Frontal cortex (tissue), 4 donors: ENCODE results near the gene CTIF. TPM values are rescaled to one million over a fixed set of nuclear protein-coding genes. Genes with fewer than 3 reads are reported as not detected.
"Not testable (repeated sequence)": the region's sequence is repeated elsewhere in the genome, so short reads cannot be mapped to it uniquely, and the experiment has no call there.

Experiments
- DNase-seq, 2 donors: peaks; one replicate each; pipeline ENCODE4 v3.0.0; 2012; ENCODE audit warnings: low spot score in 2 of 2
- FAIRE-seq: peaks from 2 replicates; lab custom pipeline; 2012; peaks lifted over from hg19 to GRCh38; lab: Jason Lieb, UNC
- total RNA-seq: library from RNA; depleted of rRNA; stranded (reverse); fragments of >200 nt; gene quantifications from one replicate; pipeline ENCODE4 v1.2.3, GENCODE V29; 2014
- donor health status: control.
- donor health status: control.
- donor health status: control.

CTIF gene
- total RNA-seq, 1 donor from 2014 or later: 42.0 TPM

- FAIRE-seq: no peak
- DNase-seq: no peak
These were observed 176.0 kb downstream of the CTIF start for GRCh38 chr18:48714873-48715272.

GRCh38 chr18:48715711-48716361 lies 177.0 kb downstream of the CTIF start:
- DNase-seq (no peak), FAIRE-seq (no peak)

GRCh38 chr18:48717227-48717626 lies 178.4 kb downstream of the CTIF start:
- DNase-seq, FAIRE-seq: not testable (repeated sequence)

- FAIRE-seq (no peak), DNase-seq (no peak)
These were observed 179.6 kb downstream of the CTIF start for GRCh38 chr18:48718251-48718959.

GRCh38 chr18:48719388-48719787 lies 180.6 kb downstream of the CTIF start:
- no peak for FAIRE-seq

GRCh38 chr18:48719974-48720654 lies 181.3 kb downstream of the CTIF start:
- FAIRE-seq (no peak), DNase-seq (no peak)

More at GRCh38 chr18:48719388-48719787, 180.6 kb downstream of the CTIF start:
- DNase-seq: no peak

GRCh38 chr18:48720655-48721025 lies 181.8 kb downstream of the CTIF start:
- no peak for FAIRE-seq
- DNase-seq: no peak

GRCh38 chr18:48721312-48721711 lies 182.5 kb downstream of the CTIF start:
- no peak for DNase-seq
- no peak for FAIRE-seq

GRCh38 chr18:48723016-48723415 lies 184.2 kb downstream of the CTIF start:
- DNase-seq: no peak
- no peak for FAIRE-seq

GRCh38 chr18:48723837-48724236 lies 185.0 kb downstream of the CTIF start:
- DNase-seq (no peak), FAIRE-seq (no peak)

- DNase-seq (no peak), FAIRE-seq (no peak)
These were observed 185.6 kb downstream of the CTIF start for GRCh38 chr18:48724442-48724841.

GRCh38 chr18:48724939-48725338 lies 186.1 kb downstream of the CTIF start:
- DNase-seq (no peak), FAIRE-seq (no peak)

- no peak for FAIRE-seq
These were observed 186.7 kb downstream of the CTIF start for GRCh38 chr18:48725562-48725961.

GRCh38 chr18:48727681-48728080 lies 188.8 kb downstream of the CTIF start:
- FAIRE-seq (no peak), DNase-seq (no peak)

More at GRCh38 chr18:48725562-48725961, 186.7 kb downstream of the CTIF start:
- no peak for DNase-seq

GRCh38 chr18:48728204-48728833 lies 189.5 kb downstream of the CTIF start:
- FAIRE-seq: no peak

GRCh38 chr18:48729404-48729803 lies 190.6 kb downstream of the CTIF start:
- FAIRE-seq: no peak

More at GRCh38 chr18:48728204-48728833, 189.5 kb downstream of the CTIF start:
- no peak for DNase-seq

GRCh38 chr18:48730010-48730409 lies 191.2 kb downstream of the CTIF start:
- FAIRE-seq (no peak), DNase-seq (no peak)

More at GRCh38 chr18:48729404-48729803, 190.6 kb downstream of the CTIF start:
- no peak for DNase-seq

- FAIRE-seq (no peak), DNase-seq (no peak)
These were observed 194.1 kb downstream of the CTIF start for GRCh38 chr18:48732767-48733424.

GRCh38 chr18:48733643-48734253 lies 194.9 kb downstream of the CTIF start:
- FAIRE-seq (no peak), DNase-seq (peak in 1 of 2 donors; percentile 46)
